Measurements from ENCODE around the gene SGSM1.

The SGSM1 gene

DNA sequence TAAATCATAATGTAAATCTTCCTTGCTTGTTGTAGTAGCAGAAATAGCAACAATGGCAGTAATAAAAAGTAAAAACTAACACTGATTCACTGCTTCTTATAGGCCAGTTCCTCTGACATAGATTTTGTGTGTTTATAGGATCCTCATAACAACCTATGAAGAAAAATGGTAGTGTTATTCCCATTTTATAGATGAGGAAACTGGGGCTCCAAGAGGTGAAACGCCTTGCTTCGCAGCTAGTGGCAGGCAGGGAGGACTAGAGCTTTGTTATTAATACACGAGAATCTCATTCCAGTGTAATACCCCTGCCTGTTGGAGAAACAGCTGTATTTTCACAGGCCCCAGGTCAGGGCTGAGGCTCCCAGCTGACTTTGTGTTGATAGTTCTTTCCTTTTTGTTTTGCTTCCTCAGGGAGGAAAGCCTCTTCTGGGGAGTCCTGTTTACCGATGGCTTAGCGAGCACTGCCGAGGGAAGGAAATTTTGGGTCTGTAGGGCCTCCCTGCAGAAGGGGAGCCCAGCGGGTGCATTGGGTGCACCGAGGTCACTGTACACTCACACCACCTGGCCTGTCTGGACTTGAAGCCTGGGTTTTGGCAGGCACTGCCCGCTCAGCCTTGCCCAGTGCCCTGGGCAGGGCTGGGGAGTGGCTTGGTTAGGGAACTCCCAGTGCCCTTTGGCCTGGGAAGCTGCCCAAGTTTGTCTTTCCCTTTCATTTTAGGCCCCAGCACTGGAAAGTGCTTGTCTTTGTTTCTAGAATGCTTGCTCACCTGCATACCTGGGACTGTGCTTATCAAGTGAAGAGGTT, 160.0 kb downstream of the SGSM1 start:
- H2AFZ ChIP-seq = peak overlapping the region; percentile 15
- H3K36me3 ChIP-seq (ENCODE audit: control insufficient read depth, insufficient read depth, low read length) = no peaks in the 10 kb centered on the region
- H3K9ac ChIP-seq = no peak overlapping the region
- H3K27ac ChIP-seq = peak overlapping the region; percentile 57
- H3K9me3 ChIP-seq (ENCODE audit: control insufficient read depth, low read length) = no peaks in the 10 kb centered on the region
- H3K27me3 ChIP-seq (ENCODE audit: control insufficient read depth, insufficient read depth, low read length) = no peaks in the 10 kb centered on the region
- H3K4me2 ChIP-seq (ENCODE audit: low read length) = peak overlapping the region; percentile 1
- no peak overlapping the region for H3K4me3 ChIP-seq (ENCODE audit: low read depth, low read length)
- H3K79me2 ChIP-seq = peaks cover 20% of the 10 kb centered on the region
- no peak for TF ChIP-seq CTCF (IDR thresholded peaks at IDR 0.05)
- H3K4me1 ChIP-seq = peaks cover 15% of the 10 kb centered on the region

DNA sequence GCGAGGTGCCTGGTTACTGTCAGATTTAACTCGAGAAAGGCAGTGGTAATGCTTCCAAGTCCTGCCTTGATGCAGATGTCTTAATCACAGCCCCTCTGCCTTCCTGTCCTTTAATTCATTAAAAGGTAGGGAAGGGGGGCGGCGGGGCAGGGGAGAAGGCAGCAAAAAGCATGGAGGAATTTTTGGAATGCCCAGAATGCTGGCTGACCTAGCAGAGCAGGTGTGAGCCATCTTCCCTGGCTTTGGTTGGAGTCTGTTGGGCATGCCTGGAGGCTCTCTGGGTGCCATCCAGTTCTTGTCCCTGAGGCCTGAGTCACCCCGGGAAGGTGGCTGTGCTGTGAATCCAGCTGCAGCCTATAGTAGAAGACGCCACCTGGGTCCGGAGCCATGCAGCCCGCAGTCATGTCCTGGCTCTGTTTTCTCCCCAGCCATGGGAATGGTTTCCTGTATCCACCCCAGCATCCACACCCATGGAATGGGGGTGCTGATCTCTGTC, 162.1 kb downstream of the SGSM1 start:
- Histone ChIP-seq H3K4me2 (ENCODE audit: low read length) (no peak overlapping the region), H3K79me2 (peaks cover 4% of the 10 kb centered on the region), H3K9me3 (ENCODE audit: control insufficient read depth, low read length) (no peaks in the 10 kb centered on the region), H2AFZ (no peak overlapping the region), H3K9ac (no peak overlapping the region), H3K36me3 (ENCODE audit: control insufficient read depth, insufficient read depth, low read length) (no peaks in the 10 kb centered on the region), H3K4me1 (peaks cover 15% of the 10 kb centered on the region), H3K27ac (peak overlapping the region; percentile 92), H3K27me3 (ENCODE audit: control insufficient read depth, insufficient read depth, low read length) (no peaks in the 10 kb centered on the region), H3K4me3 (ENCODE audit: low read depth, low read length) (no peak overlapping the region)
- no peak for TF ChIP-seq CTCF (IDR thresholded peaks at IDR 0.05)

GRCh38 chr22:24969560-24970301, 163.7 kb downstream of the SGSM1 start:
- Histone ChIP-seq H3K79me2 (peaks cover 4% of the 10 kb centered on the region), H3K4me1 (peaks cover 15% of the 10 kb centered on the region)

DNA sequence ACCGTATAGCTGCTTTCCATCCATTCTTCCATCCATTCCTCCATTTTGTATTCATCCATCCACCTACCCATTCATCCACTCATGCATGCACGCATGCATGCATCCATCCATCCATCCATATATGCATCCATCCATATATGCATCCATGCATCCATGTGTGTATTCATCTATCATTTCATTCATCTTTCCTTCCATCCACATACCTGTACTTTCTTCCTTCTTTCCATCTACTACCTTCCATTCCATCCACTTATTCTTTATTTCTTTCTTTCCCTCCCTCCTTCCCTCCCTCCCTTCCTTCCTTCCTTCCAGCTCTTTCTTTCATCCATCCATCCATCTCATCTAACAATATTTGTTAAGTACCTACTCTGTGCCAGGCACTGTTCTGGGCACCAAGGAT, 166.4 kb downstream of the SGSM1 start:
- peaks cover 20% of the 10 kb centered on the region for H3K4me1 ChIP-seq
- no peaks in the 10 kb centered on the region for H3K9me3 ChIP-seq (ENCODE audit: control insufficient read depth, low read length)
- no peak for TF ChIP-seq CTCF (IDR thresholded peaks at IDR 0.05)
- no peak overlapping the region for H3K4me3 ChIP-seq (ENCODE audit: low read depth, low read length)
- peaks cover 2% of the 10 kb centered on the region for H3K79me2 ChIP-seq
- H3K9ac ChIP-seq = no peak overlapping the region
- H3K36me3 ChIP-seq (ENCODE audit: control insufficient read depth, insufficient read depth, low read length) = no peaks in the 10 kb centered on the region
- H3K4me2 ChIP-seq (ENCODE audit: low read length) = no peak overlapping the region
- no peaks in the 10 kb centered on the region for H3K27me3 ChIP-seq (ENCODE audit: control insufficient read depth, insufficient read depth, low read length)
- H3K27ac ChIP-seq = no peak overlapping the region
- no peak overlapping the region for H2AFZ ChIP-seq

More at GRCh38 chr22:24969560-24970301, 163.7 kb downstream of the SGSM1 start:
- Histone ChIP-seq H3K4me3 (ENCODE audit: low read depth, low read length) (no peak overlapping the region), H2AFZ (peak overlapping the region; percentile 53), H3K27me3 (ENCODE audit: control insufficient read depth, insufficient read depth, low read length) (no peaks in the 10 kb centered on the region), H3K36me3 (ENCODE audit: control insufficient read depth, insufficient read depth, low read length) (no peaks in the 10 kb centered on the region), H3K27ac (peak overlapping the region; percentile 92), H3K9ac (no peak overlapping the region), H3K9me3 (ENCODE audit: control insufficient read depth, low read length) (no peaks in the 10 kb centered on the region), H3K4me2 (ENCODE audit: low read length) (peak overlapping the region; percentile 51)
- no peak for TF ChIP-seq CTCF (IDR thresholded peaks at IDR 0.05)
